ENCODE results near the gene CTNNBIP1.
"Not testable (repeated sequence)": the region's sequence is repeated elsewhere in the genome, so short reads cannot be mapped to it uniquely, and the experiment has no call there.

Gene CTNNBIP1

DNA sequence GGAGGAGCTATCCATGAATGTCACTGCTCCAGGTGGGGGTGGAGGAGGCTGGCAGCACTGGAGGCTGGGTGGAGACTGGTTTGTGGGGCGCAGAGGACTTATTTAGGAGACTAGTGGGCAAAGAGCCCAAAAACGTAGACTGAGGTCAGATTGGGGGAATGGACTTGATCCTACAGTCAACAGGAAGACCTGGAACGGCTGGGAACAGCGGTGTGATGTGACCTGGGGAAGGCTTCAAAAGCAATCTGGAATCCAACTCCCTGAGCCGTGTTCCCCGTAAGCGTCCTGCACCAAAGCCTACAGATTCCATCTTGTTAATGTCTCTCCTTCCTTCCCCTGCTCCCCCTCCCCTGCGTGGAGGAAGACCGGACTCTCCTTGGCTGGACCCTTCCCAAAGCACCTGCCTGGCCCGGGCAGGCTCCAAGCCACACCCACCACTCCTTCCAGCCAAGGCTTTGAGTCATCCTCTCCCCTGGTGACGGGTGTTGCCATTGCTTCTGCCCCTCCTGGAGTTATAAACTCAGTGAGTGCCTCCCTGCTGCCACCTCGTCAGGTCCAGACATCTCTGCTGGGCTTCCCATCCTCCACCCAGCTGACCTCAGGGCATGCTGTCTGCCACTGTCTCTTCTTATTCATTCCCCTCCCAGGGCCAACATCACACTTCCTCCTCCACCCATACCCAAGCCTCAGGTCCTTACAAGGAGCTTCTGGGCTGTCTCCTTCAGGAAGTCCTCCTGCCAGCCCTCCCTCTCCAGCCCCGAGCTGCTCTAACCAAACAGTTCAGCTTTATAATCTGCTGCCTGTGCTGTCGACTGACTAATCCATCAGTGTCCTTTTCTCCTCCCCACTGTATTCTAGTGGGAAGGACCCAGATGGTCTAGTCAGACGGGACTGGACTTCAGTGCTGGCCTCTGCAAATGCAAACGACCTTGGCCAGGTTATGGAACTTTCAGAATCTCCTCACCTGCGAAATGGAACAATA, 84.7 kb downstream of the CTNNBIP1 start:
- peak; percentile 24 for DNase-seq

DNA sequence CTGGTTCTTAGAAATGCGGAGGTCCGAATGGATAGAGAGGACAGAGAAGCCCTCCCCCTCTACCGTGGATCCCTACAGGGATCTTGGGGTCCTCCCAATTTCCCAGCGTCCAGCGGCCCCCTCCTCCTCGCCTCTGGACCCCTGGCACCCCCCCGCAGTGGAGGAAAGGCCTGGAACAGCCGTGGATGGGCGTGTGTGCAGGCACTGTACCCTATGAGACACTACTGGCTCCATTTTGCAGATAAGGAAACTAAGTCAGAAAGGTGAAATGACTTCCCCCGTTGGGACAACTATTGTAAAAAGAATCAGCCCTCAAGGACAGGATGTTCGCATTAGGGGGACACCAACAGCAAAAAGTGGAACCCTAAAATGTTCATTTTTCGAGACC, 85.4 kb downstream of the CTNNBIP1 start:
- no peak for DNase-seq

DNA sequence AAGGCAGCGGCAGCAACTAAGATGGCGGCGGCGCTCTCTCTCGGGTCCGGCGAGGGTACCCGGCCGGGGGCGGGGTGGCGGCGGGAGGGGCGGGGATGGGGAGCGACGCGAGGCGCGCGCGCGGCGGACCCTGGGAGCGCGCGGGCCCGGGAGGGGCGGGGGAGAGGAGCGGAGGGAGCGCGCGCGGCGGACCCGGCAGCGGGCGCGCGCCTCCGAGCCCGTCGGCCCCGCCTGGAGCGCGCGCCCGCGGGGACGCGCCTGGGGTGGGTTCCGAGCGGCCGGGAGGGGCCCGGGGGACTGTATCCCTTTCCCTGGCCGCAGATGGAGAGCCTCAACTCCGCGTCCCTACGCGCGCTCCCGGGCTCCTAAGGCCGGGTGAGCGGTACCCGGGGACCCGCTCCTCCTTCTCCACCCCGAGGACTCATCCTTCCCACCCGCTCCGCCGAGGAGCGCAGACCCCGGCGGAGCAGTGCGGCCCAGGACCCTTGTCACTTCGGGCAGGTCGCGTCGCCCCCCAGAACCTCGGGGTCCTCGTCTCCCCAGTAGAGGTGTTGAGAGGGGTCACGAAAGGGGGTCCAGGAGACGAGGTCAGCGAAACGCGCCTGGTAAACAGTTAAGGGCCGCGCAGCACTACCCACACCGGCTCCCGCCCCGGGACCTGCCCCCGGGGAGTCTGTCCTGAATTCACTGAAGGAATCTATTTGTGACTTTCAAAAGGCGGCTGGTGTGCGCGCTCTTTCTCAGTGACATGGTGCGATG, 85.9 kb downstream of the CTNNBIP1 start, which contains the start of gene CLSTN1:
CLSTN1 (minus strand) TSS at position 23 of the 759 bp plus-strand sequence. CDS start 232 bp downstream, outside the sequence.
- peak; percentile 88 for DNase-seq

DNA sequence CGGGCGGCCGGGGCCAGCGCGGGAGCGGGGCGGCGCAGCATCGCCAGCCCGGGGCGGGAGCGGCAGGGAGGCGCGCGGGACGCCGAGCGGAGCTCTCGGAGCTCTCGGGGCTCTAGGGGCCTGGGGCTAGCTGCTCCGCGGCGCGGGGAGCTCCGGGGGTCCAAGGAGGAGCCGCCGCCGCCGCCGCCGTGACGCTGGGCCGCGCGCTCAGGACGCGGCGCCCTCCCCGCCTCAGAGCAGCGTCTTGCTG, 86.5 kb downstream of the CTNNBIP1 start:
- no peak for DNase-seq

DNA sequence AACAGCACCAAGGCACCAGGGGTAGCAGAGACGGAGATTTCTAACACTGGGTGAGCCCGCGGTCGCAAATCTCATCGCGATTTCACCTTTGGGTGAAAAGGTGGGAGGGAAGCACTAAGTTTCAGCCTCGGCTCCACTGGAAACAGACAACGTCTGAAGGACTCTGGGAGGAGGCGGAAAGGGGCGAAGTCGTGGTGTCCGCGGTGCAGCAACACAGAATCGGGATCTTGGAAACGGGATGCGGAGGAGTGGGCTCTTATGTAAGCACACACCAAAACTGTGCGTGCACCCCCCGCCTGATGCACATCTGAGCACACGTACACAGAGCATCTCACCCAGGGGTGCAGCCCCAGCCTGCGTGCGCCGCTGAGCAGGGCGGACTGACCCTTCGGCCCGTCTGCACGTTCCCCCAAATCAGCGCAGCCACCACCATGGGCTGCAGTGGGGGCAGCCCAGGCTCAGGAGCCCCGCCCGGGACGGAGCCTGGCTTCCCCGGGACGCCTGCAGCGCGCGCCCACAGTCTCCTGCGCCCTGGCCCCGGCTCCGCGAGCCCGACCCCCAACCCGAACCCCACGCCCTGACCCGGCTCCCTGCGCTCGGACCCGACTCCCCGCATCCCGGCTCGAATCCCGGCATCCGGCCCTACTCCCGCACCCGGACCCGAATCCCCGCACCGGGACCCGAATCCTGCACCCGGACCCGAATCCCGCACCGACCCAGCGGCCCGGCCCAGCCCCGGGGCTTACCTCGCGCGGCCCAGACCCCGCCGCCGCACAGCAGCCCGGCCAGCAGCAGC, 87.0 kb downstream of the CTNNBIP1 start:
- no peak for DNase-seq

DNA sequence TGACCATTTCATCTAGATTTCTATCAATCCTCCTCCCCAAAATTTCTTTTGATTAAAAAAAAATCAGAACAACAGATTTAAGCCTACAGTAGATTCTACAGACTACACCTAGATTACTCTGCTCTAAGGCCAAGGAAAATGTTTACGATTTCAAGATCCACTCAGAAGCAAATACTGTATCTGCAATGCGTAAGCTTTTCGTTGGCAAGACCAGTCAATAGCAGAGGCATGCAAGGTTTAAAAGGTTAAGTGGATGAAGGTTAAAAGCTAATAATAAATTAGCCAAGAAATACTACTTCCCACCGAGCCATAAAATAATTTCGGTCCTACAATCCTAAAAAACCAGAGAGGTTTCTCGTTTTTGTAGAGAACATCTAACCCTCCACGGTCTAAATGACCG, 87.6 kb downstream of the CTNNBIP1 start:
- DNase-seq = no peak

DNA sequence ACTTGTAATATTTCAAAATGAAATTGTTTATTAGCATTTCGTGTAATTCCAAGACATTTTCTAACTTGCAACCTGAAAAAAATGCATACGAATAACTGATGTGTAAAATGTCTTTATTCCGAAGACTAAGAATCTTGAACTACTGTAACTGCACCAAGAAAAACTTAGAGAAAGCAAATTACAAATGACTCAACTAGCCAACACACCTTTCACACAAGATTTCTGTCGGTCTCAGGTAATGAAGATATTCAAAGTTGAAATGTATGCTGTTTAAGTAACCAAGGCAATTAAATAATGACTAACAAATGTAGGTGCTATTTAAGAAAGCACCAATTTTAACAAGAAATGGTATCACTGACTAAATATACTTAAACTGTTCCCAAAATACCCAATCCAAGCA, 88.4 kb downstream of the CTNNBIP1 start:
- DNase-seq = no peak

DNA sequence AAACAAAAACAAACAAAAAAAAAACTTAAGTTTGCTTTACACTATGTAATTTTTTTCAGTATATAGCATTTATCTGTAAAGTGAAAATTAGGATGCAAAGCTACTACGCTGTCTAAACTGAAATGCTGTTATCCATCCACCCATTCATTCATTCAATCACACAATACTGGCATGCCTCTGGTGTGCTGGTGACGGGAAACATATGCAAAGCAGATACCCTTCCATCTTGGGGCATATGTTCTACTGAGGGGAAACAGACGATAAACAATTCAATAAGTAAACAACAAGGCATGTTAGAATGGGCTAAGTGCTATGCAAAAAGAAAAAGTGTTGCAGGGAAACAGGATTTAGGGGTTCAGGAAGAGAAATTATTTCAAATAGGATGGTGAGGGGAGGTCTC, 89.5 kb downstream of the CTNNBIP1 start:
- no peak for DNase-seq

DNA sequence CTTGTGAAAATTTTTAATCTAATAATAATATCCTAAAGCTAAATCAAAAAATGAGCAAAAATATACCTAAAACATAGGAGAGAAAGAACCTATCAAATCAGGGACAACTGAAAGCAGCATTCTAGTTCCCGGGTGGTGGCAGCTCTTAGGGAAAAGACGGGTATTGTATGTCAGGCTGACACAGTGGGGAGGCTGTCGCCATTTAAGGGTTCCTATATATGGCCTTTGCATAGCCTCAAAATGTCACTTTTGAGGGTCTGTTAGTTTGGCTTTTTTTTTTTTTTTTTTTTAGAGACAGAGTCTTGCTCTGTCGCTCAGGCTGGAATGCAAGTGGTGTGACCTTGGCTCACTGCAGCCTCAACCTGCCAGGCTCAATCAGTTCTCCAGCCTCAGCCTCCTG, 92.3 kb downstream of the CTNNBIP1 start:
- DNase-seq = no peak

DNA sequence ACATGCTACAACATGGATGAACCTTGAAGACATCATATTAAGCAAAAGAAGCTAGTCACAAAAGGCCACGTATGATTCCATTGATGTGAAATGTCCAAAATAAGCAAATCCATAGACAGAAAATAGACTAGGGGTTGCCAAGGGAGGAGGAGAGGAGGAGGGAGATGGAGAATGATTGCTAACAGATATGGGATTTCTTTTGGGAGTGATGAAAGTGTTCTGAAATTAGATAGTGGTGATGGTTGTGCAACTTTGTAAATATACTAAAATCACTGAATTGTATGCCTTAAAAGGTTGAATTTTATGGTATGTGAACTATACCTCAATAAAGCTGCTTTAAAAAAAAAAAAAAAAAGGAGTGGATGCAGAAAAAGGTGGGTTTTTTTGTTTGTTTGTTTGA, 93.9 kb downstream of the CTNNBIP1 start:
- no peak for DNase-seq

DNA sequence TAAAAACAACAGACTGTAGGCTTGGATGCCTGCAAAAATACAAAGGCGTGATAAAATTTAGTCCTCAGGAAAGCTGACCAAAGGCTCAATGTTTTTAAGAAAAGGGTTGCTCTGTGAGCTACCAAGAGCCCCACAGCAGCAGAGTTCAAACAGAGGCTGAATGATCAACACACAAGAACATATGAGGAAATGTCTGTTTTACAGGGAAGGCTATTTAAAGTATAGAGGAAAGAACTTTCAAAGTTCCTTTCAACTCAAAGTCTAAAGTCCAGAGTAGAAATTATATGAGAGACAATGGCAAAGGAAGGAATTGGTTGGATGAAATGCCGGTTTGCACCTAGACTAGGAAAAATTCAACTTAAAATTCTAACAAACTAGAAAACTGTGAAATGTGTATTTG, 94.9 kb downstream of the CTNNBIP1 start:
- no peak for DNase-seq

DNA sequence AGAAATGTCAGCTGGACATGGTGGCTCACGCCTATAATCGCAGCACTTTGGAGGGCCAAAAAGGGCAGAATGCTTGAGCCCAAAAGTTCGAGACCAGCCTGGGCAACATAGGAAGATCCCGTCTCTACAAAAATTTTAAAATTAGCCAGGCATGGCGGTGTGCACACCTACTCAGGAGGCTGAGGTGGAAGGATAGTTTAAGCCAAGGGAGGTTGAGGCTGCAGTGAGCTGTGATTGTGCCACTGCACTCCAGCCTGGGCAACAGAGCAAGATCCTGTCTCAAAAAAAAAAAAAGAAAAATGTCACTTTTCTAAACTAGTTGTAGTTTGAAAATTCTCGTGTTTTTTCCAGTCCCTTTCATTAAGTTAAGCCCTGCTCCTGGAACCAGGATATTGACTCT, 95.5 kb downstream of the CTNNBIP1 start:
- DNase-seq = no peak

DNA sequence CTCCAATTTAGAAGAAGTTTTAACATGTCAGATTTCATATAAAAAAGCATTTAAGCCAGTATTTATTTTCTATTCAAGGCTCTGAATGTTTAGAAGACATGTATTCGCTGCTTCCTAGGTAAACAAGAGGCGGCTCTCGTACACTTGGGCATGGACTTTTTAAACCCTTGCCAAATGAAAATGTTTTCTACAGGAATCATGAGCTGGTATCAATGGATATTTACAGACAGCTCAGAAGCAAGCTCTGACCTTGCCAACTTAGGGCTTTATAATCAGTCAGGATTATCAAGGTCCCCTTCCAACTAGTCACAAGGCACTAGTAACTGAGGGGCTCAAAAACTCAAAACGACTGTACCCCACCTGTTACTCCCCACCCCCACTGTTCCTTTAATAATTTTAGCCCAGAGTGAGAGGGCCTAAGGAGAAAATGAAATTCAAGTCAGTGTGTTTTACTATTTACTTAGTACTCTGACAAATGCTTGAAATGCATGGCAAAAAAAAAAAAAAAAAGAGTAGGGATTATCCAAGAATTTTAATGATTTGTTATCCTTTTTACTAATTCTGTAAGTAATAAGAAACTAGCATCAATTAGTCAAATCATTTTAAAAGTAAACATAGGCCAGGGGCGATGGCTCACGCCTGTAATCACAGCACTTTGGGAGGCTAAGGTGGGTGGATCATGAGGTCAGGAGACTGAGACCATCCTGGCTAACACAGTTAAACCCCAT, 98.7 kb downstream of the CTNNBIP1 start:
- no peak for DNase-seq

DNA sequence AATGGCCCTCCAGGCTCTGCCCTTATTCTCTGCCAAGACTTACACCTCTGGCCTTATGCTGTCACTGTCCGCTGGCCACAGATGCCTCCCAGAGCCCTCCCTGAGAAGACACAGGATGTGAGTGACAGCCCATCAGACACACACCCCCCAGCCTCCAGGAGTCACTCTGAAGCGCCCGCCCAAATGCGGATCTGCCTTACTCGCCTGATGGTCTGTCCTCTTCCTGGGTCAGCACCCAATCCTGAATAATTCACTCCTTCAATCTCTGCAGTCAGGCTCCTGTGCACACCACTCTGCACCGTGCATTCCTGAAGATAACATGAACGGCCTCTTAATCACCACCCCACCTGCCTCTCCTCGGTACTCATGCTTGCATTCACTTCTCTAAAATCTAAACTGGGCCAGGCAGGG, 101.0 kb downstream of the CTNNBIP1 start:
- no peak for DNase-seq

DNA sequence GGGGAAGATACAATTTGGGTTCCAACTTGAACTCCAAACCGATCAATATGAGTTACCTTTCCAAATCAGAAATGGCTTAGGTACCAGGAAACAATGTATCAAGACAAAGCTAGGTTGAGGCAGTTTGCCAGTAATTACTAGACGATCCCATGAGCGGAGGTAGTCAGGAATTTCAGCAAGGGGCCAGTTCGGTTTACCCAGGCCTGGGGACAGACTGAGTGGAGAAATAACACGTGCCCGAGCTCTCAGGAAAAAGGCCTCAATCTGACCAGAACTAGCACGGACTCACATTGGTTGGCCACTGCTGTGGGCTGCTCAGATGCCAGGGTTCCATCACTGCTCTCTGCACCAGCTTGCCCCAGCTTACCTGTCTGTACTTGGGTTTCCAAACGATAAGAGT, 101.6 kb downstream of the CTNNBIP1 start:
- no peak for DNase-seq

DNA sequence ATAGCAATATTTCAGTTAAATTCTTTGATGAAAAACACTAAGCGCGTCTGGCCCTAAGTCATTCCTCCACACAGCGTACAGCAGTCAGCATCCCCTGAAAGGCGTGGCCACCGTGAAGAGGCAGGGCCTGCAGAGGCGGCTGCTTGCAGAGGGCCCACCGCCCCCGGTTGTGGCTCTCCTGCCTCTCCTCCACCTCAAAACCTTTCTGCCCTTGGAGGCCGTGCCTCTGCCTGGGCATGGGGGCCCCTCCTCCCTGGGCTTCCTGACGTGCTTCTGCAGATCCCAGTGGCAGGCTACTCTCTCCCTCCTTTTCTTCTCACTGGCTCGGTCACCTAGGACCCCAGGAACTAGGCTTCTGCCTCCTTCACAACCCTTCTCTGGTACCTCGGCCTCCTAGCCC, 102.5 kb downstream of the CTNNBIP1 start:
- DNase-seq = no peak

DNA sequence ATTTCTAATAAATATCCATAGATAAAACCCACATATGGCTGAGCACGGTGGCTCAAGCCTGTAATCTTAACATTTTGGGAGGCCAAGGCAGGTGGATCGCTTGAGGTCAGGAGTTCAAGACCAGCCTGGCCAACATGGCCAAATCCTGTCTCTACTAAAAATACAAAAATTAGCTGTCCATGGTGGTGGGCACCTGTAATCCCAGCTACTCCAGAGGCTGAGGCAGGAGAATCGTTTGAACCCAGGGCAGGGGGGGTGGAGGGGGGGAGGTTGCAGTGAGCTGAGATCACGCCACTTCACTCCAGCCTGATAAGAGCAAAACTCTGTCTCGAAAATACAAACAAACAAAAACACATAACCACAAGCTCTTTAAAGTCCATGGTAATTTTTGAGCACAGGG, 104.1 kb downstream of the CTNNBIP1 start:
- DNase-seq = not testable (repeated sequence)

DNA sequence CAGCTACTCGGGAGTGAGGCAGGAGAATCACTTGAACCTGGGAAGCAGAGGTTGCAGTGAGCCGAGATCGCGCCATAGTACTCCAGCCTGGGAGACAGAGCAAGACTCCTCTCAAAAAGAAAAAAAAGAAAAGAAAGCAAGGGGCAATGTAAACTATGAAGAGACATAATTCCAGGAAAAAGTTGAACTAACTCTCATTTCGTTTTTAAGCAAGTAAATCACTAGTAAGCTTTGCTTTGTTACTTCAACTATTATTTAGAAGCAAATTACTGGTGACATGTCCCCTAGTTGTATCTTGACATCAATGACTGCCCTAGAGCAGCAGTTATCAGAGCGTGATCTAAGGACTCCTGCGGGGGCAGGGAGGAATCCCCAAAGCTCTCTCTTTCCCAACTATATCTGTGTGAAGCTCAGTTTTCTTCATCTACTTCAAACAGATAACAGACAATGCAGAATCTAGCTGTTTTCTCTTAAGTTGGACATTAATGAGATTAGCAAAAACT, 105.0 kb downstream of the CTNNBIP1 start:
- no peak for DNase-seq

DNA sequence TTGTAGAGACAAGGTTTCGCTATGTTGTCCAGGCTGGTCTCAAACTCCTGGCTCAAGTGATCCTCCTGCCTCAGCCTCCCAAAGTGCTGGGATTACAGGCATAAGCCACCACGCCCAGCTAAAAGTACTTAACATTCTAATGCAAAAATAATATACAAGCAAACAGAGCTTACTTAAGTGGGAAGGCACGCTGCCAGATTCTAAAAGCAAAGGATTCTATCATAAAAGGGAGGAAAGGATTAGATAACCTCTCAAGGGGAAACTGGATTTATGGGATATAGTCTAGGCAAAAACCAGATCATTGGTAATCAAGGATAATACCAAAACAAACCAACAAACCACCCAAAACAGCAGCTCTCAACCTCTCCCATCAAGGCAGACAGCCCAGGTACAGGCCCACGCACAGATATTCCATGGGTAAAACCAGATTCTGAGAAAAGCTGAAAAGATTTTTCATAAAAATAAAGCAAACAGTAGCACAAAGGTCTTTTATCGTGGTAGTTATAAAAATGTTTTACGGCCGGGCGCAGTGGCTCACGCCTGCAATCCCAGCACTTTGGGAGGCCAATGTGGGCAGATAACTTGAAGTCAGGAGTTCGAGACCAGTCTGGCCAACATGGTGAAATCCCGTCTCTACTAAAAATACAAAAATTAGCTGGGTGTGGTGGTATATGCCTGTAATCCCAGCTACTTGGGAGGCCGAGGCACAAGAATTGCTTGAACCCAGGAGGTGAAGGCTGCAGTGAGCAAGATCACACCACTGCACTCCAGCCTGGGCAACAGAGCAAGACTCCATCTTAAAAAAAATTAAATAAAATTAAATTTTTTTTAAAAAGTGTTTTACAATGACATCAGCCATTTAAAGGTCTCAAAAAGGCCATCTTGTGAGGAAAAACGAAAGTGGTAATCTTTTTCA, 106.8 kb downstream of the CTNNBIP1 start:
- DNase-seq = not testable (repeated sequence)

DNA sequence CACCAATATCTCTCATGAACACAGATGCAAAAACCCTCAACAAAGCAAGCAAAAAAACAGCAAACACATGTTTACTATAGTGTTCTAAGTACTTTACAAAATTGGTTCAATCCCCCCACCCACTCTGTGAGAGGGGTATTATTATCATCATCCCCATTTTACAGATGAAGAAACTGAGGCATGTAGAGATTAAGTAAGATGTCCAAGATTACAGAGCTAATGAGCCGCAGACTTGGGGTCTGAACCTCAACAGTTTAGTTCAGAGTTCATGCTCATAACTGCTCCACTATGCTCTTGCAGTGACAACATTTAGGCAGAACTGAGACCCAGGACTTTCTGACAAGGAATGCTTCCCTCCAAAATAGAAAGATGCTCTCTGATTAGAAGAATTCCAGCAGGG, 108.2 kb downstream of the CTNNBIP1 start:
- no peak for DNase-seq

Data from stimulated activated CD4-positive, alpha-beta T cell treated with anti-CD3 and anti-CD28 coated beads, Interleukin-1b, Interleukin-23, amount 100 ng/mL, for 48 hours (primary cell).